HL-60 (cell line): ENCODE data around the gene GZMM.

Source experiments
- GABPA ChIP-seq: IDR thresholded peaks from 2 replicates; pipeline ENCODE4 v1.6.1; 2012; ENCODE audit warnings: low read depth
- POLR2AphosphoS5 ChIP-seq: IDR thresholded peaks from 2 replicates; pipeline ENCODE4 v1.6.1; 2012; ENCODE audit warnings: low read depth
- TF ChIP-seq, protein P1 (sequence below): IDR thresholded peaks from one replicate; pipeline ENCODE4 v1.5.1; 2011; ENCODE audit warnings: low read length, control low read depth, inconsistent platforms; ENCODE audit not compliant: insufficient read depth
- TF ChIP-seq, protein P2 (sequence below): IDR thresholded peaks from 2 replicates; pipeline ENCODE4 v1.6.1; 2012; ENCODE audit warnings: low read depth; ENCODE audit not compliant: insufficient replicate concordance

DNA sequence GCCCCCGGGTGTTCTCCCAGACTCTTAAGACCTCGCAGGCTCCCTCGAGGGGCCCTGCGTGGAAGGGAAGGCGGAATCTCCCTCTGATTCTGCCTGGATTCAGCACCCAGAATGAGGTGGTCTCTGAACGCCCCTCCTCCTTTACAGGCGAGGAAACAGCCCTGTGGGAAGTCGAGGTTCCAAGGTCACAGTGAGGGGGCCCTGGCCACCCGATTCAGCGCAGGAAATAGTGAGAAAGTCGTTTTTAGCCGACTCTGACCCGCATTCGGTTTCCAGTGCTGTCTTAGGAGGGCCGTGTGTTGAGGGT is 29.6 kb downstream of the GZMM start:
- TF ChIP-seq, protein P1, sequence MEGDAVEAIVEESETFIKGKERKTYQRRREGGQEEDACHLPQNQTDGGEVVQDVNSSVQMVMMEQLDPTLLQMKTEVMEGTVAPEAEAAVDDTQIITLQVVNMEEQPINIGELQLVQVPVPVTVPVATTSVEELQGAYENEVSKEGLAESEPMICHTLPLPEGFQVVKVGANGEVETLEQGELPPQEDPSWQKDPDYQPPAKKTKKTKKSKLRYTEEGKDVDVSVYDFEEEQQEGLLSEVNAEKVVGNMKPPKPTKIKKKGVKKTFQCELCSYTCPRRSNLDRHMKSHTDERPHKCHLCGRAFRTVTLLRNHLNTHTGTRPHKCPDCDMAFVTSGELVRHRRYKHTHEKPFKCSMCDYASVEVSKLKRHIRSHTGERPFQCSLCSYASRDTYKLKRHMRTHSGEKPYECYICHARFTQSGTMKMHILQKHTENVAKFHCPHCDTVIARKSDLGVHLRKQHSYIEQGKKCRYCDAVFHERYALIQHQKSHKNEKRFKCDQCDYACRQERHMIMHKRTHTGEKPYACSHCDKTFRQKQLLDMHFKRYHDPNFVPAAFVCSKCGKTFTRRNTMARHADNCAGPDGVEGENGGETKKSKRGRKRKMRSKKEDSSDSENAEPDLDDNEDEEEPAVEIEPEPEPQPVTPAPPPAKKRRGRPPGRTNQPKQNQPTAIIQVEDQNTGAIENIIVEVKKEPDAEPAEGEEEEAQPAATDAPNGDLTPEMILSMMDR: no peak
- TF ChIP-seq, protein P2, sequence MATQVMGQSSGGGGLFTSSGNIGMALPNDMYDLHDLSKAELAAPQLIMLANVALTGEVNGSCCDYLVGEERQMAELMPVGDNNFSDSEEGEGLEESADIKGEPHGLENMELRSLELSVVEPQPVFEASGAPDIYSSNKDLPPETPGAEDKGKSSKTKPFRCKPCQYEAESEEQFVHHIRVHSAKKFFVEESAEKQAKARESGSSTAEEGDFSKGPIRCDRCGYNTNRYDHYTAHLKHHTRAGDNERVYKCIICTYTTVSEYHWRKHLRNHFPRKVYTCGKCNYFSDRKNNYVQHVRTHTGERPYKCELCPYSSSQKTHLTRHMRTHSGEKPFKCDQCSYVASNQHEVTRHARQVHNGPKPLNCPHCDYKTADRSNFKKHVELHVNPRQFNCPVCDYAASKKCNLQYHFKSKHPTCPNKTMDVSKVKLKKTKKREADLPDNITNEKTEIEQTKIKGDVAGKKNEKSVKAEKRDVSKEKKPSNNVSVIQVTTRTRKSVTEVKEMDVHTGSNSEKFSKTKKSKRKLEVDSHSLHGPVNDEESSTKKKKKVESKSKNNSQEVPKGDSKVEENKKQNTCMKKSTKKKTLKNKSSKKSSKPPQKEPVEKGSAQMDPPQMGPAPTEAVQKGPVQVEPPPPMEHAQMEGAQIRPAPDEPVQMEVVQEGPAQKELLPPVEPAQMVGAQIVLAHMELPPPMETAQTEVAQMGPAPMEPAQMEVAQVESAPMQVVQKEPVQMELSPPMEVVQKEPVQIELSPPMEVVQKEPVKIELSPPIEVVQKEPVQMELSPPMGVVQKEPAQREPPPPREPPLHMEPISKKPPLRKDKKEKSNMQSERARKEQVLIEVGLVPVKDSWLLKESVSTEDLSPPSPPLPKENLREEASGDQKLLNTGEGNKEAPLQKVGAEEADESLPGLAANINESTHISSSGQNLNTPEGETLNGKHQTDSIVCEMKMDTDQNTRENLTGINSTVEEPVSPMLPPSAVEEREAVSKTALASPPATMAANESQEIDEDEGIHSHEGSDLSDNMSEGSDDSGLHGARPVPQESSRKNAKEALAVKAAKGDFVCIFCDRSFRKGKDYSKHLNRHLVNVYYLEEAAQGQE: no peak
- TF ChIP-seq POLR2AphosphoS5 (no peak), GABPA (no peak)
